Measurements from ENCODE around the gene ALPP. TPM values are rescaled to one million over a fixed set of nuclear protein-coding genes. Genes with fewer than 3 reads are reported as not detected.
A peak's percentile ranks its signal among the peaks of the same experiment; 100 is the strongest.
"Not testable (repeated sequence)": the region's sequence is repeated elsewhere in the genome, so short reads cannot be mapped to it uniquely, and the experiment has no call there.

Gene ALPP
- total RNA-seq, 2 experiments from 2014 or later, result not detected

- DNase-seq (ENCODE audit: low spot score), result peak; percentile 64
- H3K4me1 ChIP-seq (ENCODE audit: insufficient read depth, low read length, poor library complexity, severe bottlenecking), result peaks cover 23% of the 10 kb centered on the region
- peak overlapping the region; percentile 22 for H3K27ac ChIP-seq (ENCODE audit: low read depth, low read length, poor library complexity, severe bottlenecking)
- ChIA-PET CTCF (ENCODE audit: unreplicated experiment) (no interaction called here), POLR2A (interaction anchor here (0.6 to 0.9 kb wide), 2 partner anchors 10 to 1650 kb away, joined by 3 to 5 read pairs; no protein-coding TSS in a partner anchor)
- peak overlapping the region; percentile 94 for H2AFZ ChIP-seq (ENCODE audit: low read length)
- no peaks in the 10 kb centered on the region for H3K9me2 ChIP-seq (ENCODE audit: insufficient read depth, low read length)
- intact Hi-C loops (cut with micrococcal nuclease; ENCODE audit: unreplicated experiment), result loop anchor here (10.0 kb wide), 1 partner anchor 161 kb away; the partner anchor contains the start of genes CHRND and PRSS56
- TF ChIP-seq EZH2phosphoT487 (IDR thresholded peaks at IDR 0.05; ENCODE audit: borderline replicate concordance, low read depth, low read length) (no peak), CTCF (conservative IDR thresholded peaks at IDR 0.05; ENCODE audit: low read length) (no peak; the same call in 1 of the 2 replicates)
- peak overlapping the region; percentile 48 for H3K4me3 ChIP-seq (ENCODE audit: low read depth, low read length, poor library complexity, severe bottlenecking)
- BruUV-seq (replicated peaks), result no TSS peak
- H3K9me3 ChIP-seq (ENCODE audit: low read length), result no peaks in the 10 kb centered on the region
- no peaks in the 10 kb centered on the region for H3K36me3 ChIP-seq (ENCODE audit: insufficient read depth, low read length)
- no peaks in the 10 kb centered on the region for H4K20me1 ChIP-seq (ENCODE audit: insufficient read depth, low read length)
- no peaks in the 10 kb centered on the region for H3K79me2 ChIP-seq (ENCODE audit: insufficient read depth, low read depth, low read length)
- peak overlapping the region; percentile 60 for H3K4me2 ChIP-seq (ENCODE audit: low read length)
These were observed 14.6 kb upstream of the ALPP start for GRCh38 chr2:232363784-232364615.

GRCh38 chr2:232364806-232365594 is 13.6 kb upstream of the ALPP start:
- DNase-seq (ENCODE audit: low spot score); H2AFZ ChIP-seq (ENCODE audit: low read length); CTCF ChIA-PET (ENCODE audit: unreplicated experiment); H3K4me3 ChIP-seq (ENCODE audit: low read depth, low read length, poor library complexity, severe bottlenecking); H3K9me2 ChIP-seq (ENCODE audit: insufficient read depth, low read length); H3K4me2 ChIP-seq (ENCODE audit: low read length); H3K79me2 ChIP-seq (ENCODE audit: insufficient read depth, low read depth, low read length); H3K36me3 ChIP-seq (ENCODE audit: insufficient read depth, low read length); H3K9me3 ChIP-seq (ENCODE audit: low read length); H4K20me1 ChIP-seq (ENCODE audit: insufficient read depth, low read length); BruUV-seq (replicated peaks); H3K27ac ChIP-seq (ENCODE audit: low read depth, low read length, poor library complexity, severe bottlenecking): not testable (repeated sequence)
- POLR2A ChIA-PET, result interaction anchor here (0.9 kb wide), 1 partner anchor 9 kb away, joined by 3 read pairs; no protein-coding TSS in a partner anchor
- intact Hi-C loops (cut with micrococcal nuclease; ENCODE audit: unreplicated experiment), result loop anchor here (10.0 kb wide), 1 partner anchor 160 kb away; the partner anchor contains the start of genes CHRND and PRSS56
- H3K4me1 ChIP-seq (ENCODE audit: insufficient read depth, low read length, poor library complexity, severe bottlenecking), result peaks cover 23% of the 10 kb centered on the region

- Histone ChIP-seq H3K27ac (ENCODE audit: low read depth, low read length, poor library complexity, severe bottlenecking) (no peak overlapping the region), H3K36me3 (ENCODE audit: insufficient read depth, low read length) (no peaks in the 10 kb centered on the region), H3K9me2 (ENCODE audit: insufficient read depth, low read length) (no peaks in the 10 kb centered on the region), H3K79me2 (ENCODE audit: insufficient read depth, low read depth, low read length) (no peaks in the 10 kb centered on the region), H3K4me1 (ENCODE audit: insufficient read depth, low read length, poor library complexity, severe bottlenecking) (peaks cover 23% of the 10 kb centered on the region), H2AFZ (ENCODE audit: low read length) (no peak overlapping the region), H3K4me2 (ENCODE audit: low read length) (no peak overlapping the region), H3K9me3 (ENCODE audit: low read length) (no peaks in the 10 kb centered on the region), H4K20me1 (ENCODE audit: insufficient read depth, low read length) (no peaks in the 10 kb centered on the region), H3K4me3 (ENCODE audit: low read depth, low read length, poor library complexity, severe bottlenecking) (no peak overlapping the region)
- BruUV-seq (replicated peaks), result no TSS peak
- DNase-seq (ENCODE audit: low spot score), result peak; percentile 21
- CTCF ChIA-PET (ENCODE audit: unreplicated experiment), result interaction anchor here (0.6 kb wide), 1 partner anchor 638 kb away, joined by 3 read pairs; no protein-coding TSS in a partner anchor
- POLR2A ChIA-PET, result no interaction called here
- TF ChIP-seq CTCF (conservative IDR thresholded peaks at IDR 0.05; ENCODE audit: low read length) (peak; percentile 33; the same call in 1 of the 2 replicates), EZH2phosphoT487 (IDR thresholded peaks at IDR 0.05; ENCODE audit: borderline replicate concordance, low read depth, low read length) (no peak)
- intact Hi-C loops (cut with micrococcal nuclease; ENCODE audit: unreplicated experiment), result loop anchor here (10.0 kb wide), 1 partner anchor 159 kb away; the partner anchor contains the start of genes CHRND and PRSS56
These were observed 12.8 kb upstream of the ALPP start for GRCh38 chr2:232365621-232366321.

GRCh38 chr2:232366461-232366860 is 12.1 kb upstream of the ALPP start:
- BruUV-seq (replicated peaks); H3K9me2 ChIP-seq (ENCODE audit: insufficient read depth, low read length); H3K79me2 ChIP-seq (ENCODE audit: insufficient read depth, low read depth, low read length); DNase-seq (ENCODE audit: low spot score); POLR2A ChIA-PET; H3K9me3 ChIP-seq (ENCODE audit: low read length); H3K36me3 ChIP-seq (ENCODE audit: insufficient read depth, low read length); H3K4me3 ChIP-seq (ENCODE audit: low read depth, low read length, poor library complexity, severe bottlenecking); H3K27ac ChIP-seq (ENCODE audit: low read depth, low read length, poor library complexity, severe bottlenecking); CTCF ChIA-PET (ENCODE audit: unreplicated experiment); H4K20me1 ChIP-seq (ENCODE audit: insufficient read depth, low read length); H3K4me2 ChIP-seq (ENCODE audit: low read length); H2AFZ ChIP-seq (ENCODE audit: low read length): not testable (repeated sequence)
- intact Hi-C loops (cut with micrococcal nuclease; ENCODE audit: unreplicated experiment), result loop anchor here (10.0 kb wide), 1 partner anchor 158 kb away; the partner anchor contains the start of genes CHRND and PRSS56
- H3K4me1 ChIP-seq (ENCODE audit: insufficient read depth, low read length, poor library complexity, severe bottlenecking), result peaks cover 27% of the 10 kb centered on the region
